OCI-LY7 (cell line): ENCODE data around the gene DOK7.

Experiments used
- EZH2phosphoT487 ChIP-seq: fragments of 200-600 bp; sonication (generic); IDR thresholded peaks from 2 replicates; pipeline ENCODE4 v1.6.1; 2018; ENCODE audit warnings: low read depth, borderline replicate concordance, mild to moderate bottlenecking, mixed run types, antibody characterized with exemption, low read length, moderate library complexity, mixed read lengths
- TF ChIP-seq, protein P1 (sequence below): fragments of 200-600 bp; sonication (generic); conservative IDR thresholded peaks from 2 replicates; pipeline ENCODE4 v1.5.1; 2014; ENCODE audit warnings: mild to moderate bottlenecking, antibody characterized with exemption, low read length, moderate library complexity, mixed read lengths

- TF ChIP-seq, protein P1, sequence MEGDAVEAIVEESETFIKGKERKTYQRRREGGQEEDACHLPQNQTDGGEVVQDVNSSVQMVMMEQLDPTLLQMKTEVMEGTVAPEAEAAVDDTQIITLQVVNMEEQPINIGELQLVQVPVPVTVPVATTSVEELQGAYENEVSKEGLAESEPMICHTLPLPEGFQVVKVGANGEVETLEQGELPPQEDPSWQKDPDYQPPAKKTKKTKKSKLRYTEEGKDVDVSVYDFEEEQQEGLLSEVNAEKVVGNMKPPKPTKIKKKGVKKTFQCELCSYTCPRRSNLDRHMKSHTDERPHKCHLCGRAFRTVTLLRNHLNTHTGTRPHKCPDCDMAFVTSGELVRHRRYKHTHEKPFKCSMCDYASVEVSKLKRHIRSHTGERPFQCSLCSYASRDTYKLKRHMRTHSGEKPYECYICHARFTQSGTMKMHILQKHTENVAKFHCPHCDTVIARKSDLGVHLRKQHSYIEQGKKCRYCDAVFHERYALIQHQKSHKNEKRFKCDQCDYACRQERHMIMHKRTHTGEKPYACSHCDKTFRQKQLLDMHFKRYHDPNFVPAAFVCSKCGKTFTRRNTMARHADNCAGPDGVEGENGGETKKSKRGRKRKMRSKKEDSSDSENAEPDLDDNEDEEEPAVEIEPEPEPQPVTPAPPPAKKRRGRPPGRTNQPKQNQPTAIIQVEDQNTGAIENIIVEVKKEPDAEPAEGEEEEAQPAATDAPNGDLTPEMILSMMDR: no peak
- no peak for TF ChIP-seq EZH2phosphoT487
Observed at GRCh38 chr4:3449574-3450534, 13.3 kb upstream of the DOK7 start.
